A549 (cell line): Measurements from ENCODE around the gene PLEKHA1. TPM values are rescaled to one million over a fixed set of nuclear protein-coding genes. Genes with fewer than 3 reads are reported as not detected.

ENCODE experiments used
- ATAC-seq, 2 experiments: fragments of 200-7000 bp in 1 of 2; fragments of >200 bp in 1 of 2; cut with Nextera tagmentation in 1 of 2; cut with Tn5 transposase in 1 of 2; 3 replicates each; pipeline versions ENCODE4 v1.8.0 to v1.9.1; 2018 to 2020; ENCODE audit warnings: mild to moderate bottlenecking in 1 of 2, moderate library complexity in 1 of 2
- CTCF ChIA-PET: fragments of 300-600 bp; sonication (Branson Sonifier 250); formaldehyde crosslinking; extraction: SDS; loops from one replicate; lab custom pipeline; 2021; ENCODE audit warnings: antibody characterized with exemption, inconsistent platforms; lab: Yijun Ruan, JAX
- POLR2A ChIA-PET: fragments of 350-600 bp; formaldehyde crosslinking; extraction: SDS; loops from one replicate; lab custom pipeline; 2021; ENCODE audit warnings: antibody characterized with exemption, inconsistent platforms; lab: Yijun Ruan, JAX
- DNase-seq, 2 experiments: peaks; one replicate each; pipeline versions ENCODE4 v3.0.0 to v3.0.0-alpha.2; 2011 to 2016; ENCODE audit warnings: low read depth in 1 of 2, low spot score in 1 of 2
- FAIRE-seq: peaks from 2 replicates; lab custom pipeline; 2011; peaks lifted over from hg19 to GRCh38; lab: Jason Lieb, UNC
- H3K27ac ChIP-seq, 2 experiments: fragments of >200 bp; sonication (Bioruptor Twin); formaldehyde crosslinking; 3 replicates each; pipeline ENCODE4 v1.5.1; 2016 to 2017
- H3K4me1 ChIP-seq: fragments of >200 bp; sonication (Bioruptor Twin); formaldehyde crosslinking; 3 replicates; pipeline ENCODE4 v1.6.1; 2016
- H3K4me2 ChIP-seq: fragments of >200 bp; sonication (Bioruptor Twin); formaldehyde crosslinking; 3 replicates; pipeline ENCODE4 v1.6.1; 2016
- H3K4me3 ChIP-seq: fragments of >200 bp; sonication (Bioruptor Twin); formaldehyde crosslinking; 3 replicates; pipeline ENCODE4 v1.5.1; 2016
- H3K9me3 ChIP-seq: fragments of >200 bp; sonication (Bioruptor Twin); formaldehyde crosslinking; 3 replicates; pipeline ENCODE4 v1.6.1; 2016
- BHLHE40 ChIP-seq: IDR thresholded peaks from 2 replicates; pipeline ENCODE4 v1.6.1; 2012; ENCODE audit warnings: low read depth, low read length, inconsistent platforms
- CBX2 ChIP-seq: fragments of 200-600 bp; sonication (generic); IDR thresholded peaks from 2 replicates; pipeline ENCODE4 v1.6.1; 2016; ENCODE audit warnings: low read depth, mild to moderate bottlenecking, borderline replicate concordance
- FOXS1 ChIP-seq: fragments of 250-450 bp; sonication (Bioruptor Pico); IDR thresholded peaks from 2 replicates; pipeline ENCODE4 v1.5.0; 2020; ENCODE audit warnings: mild to moderate bottlenecking, moderate library complexity
- HDAC2 ChIP-seq: fragments of 200-600 bp; sonication (generic); IDR thresholded peaks from 2 replicates; pipeline ENCODE4 v1.6.1; 2016
- HOXB13 ChIP-seq: fragments of 250-450 bp; sonication (Bioruptor Pico); IDR thresholded peaks from 2 replicates; pipeline ENCODE4 v1.5.0; 2020; ENCODE audit warnings: low read depth, mild to moderate bottlenecking, moderate library complexity
- JUN ChIP-seq, 2 experiments: fragments of >200 bp; sonication (Bioruptor Twin); formaldehyde crosslinking; IDR thresholded peaks; 2 replicates in 1 of 2; 3 replicates in 1 of 2; pipeline ENCODE4 v1.6.1; 2016 to 2017
- MAX ChIP-seq: IDR thresholded peaks from 2 replicates; pipeline ENCODE4 v1.6.1; 2012
- NPAS2 ChIP-seq: fragments of 250-450 bp; sonication (Bioruptor Pico); IDR thresholded peaks from 2 replicates; pipeline ENCODE4 v1.8.0; 2022; ENCODE audit warnings: mild to moderate bottlenecking, moderate library complexity, borderline replicate concordance
- PHF8 ChIP-seq: fragments of 200-600 bp; sonication (generic); IDR thresholded peaks from 2 replicates; pipeline ENCODE4 v1.6.1; 2016; ENCODE audit warnings: low read depth, mild to moderate bottlenecking, antibody characterized with exemption, moderate library complexity, borderline replicate concordance
- POLR2A ChIP-seq: IDR thresholded peaks from 2 replicates; pipeline ENCODE4 v1.6.1; 2012; ENCODE audit warnings: mild to moderate bottlenecking, low read length
- RARB ChIP-seq: fragments of 250-450 bp; sonication (Bioruptor Pico); IDR thresholded peaks from 2 replicates; pipeline ENCODE4 v1.8.0; 2021; ENCODE audit warnings: mild to moderate bottlenecking, moderate library complexity
- RFX5 ChIP-seq: fragments of 450-650 bp; IDR thresholded peaks from 2 replicates; pipeline ENCODE4 v1.7.1; 2014; ENCODE audit warnings: antibody characterized with exemption, mild to moderate bottlenecking, moderate library complexity
- RNF2 ChIP-seq: fragments of 200-600 bp; sonication (generic); IDR thresholded peaks from 2 replicates; pipeline ENCODE4 v1.6.1; 2016; ENCODE audit warnings: low read depth, mild to moderate bottlenecking, antibody characterized with exemption, moderate library complexity, borderline replicate concordance
- SMC3 ChIP-seq: fragments of >200 bp; sonication (Bioruptor Twin); formaldehyde crosslinking; IDR thresholded peaks from 3 replicates; pipeline ENCODE4 v1.6.1; 2018; ENCODE audit warnings: inconsistent platforms
- ZC3H11A ChIP-seq: fragments of 450-650 bp; IDR thresholded peaks from 2 replicates; pipeline ENCODE4 v1.6.1; 2014; ENCODE audit warnings: antibody characterized with exemption, mild to moderate bottlenecking
- ZSCAN20 ChIP-seq: fragments of 250-450 bp; sonication (Bioruptor Pico); IDR thresholded peaks from 2 replicates; pipeline ENCODE4 v1.8.0; 2022; ENCODE audit warnings: mild to moderate bottlenecking, moderate library complexity
- polyA plus RNA-seq, 4 experiments: library from polyadenylated mRNA; depleted of rRNA in 3 of 4; stranded (reverse); fragments of >200 nt; fragmentation: RNase III in 1 of 4; extraction: RNeasy Plus Mini Kit Qiagen cat#74134 plus additional on column Dnase treatment in 1 of 4; gene quantifications; 2 replicates in 3 of 4; 3 replicates in 1 of 4; pipeline ENCODE4 v1.2.3, GENCODE V29; 2011 to 2017
- TF ChIP-seq, protein P1 (sequence below): IDR thresholded peaks from 2 replicates; pipeline ENCODE4 v1.6.1; 2012; ENCODE audit warnings: low read depth, borderline replicate concordance
- TF ChIP-seq, protein P2 (sequence below): fragments of 250-450 bp; sonication (Bioruptor Pico); IDR thresholded peaks from 2 replicates; pipeline ENCODE4 v1.5.0; 2020; ENCODE audit warnings: low read depth, mild to moderate bottlenecking, moderate library complexity
- TF ChIP-seq, protein P3 (sequence below): fragments of 200-600 bp; sonication (generic); IDR thresholded peaks from 2 replicates; pipeline ENCODE4 v1.6.1; 2016; ENCODE audit warnings: antibody characterized with exemption, mild to moderate bottlenecking, moderate library complexity

PLEKHA1 gene
- polyA plus RNA-seq, 2 of the 4 experiments (the other 2 are of a cell fraction), result 26.7 to 62.4 TPM

DNA sequence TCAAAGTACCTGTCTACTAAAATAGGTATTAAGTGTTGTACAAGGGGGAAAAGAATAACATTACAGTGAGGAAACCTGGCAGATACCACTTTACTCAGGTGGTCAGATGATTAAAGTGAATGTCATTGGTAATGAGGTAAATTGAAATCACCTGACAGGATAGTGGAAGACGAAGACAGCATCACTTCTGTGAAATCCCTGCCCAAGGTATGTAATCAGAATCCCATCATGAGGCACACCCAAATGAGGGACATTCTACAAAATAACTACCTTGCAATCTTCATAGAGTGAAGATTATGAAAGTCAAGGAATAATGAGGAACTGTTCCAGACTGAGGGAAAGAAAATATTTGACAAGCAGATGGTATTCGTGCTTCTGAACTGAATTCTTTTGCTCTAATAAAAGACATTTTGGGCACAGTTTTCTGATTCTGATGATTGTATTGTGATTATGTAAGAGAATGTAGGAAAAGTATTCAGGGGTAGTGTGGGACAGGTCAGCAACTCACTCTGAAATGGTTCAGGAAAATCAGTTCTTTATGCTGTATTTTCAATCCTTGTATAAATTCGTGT lies 46.6 kb downstream of the PLEKHA1 start (continued):
- no peak for TF ChIP-seq MAX
- TF ChIP-seq HDAC2, result no peak
- no peak for TF ChIP-seq JUN (IDR thresholded peaks at IDR 0.05)
- no peak for TF ChIP-seq PHF8
- TF ChIP-seq NPAS2 (CRISPR knock-in tag), result no peak
- TF ChIP-seq ZC3H11A, result no peak

DNA sequence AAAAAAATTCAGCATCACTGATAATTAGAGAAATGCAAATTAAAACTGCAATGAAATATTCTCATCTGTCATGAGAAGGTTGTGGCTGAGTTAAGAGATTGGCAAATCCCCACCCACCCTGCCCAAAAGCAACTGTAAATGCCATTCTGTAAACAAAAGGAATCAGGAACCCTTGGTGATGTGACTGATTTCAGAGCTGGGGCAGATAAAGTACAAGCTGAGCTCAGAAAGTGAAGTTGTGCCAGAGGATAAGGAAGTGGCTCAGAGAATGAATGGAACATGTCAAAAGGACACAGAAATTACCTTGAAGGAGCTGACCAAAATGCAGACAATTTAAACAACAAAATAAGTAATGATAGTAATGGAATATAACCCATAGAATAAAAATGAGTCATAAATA lies 47.2 kb downstream of the PLEKHA1 start:
- TF ChIP-seq BHLHE40 (no peak), HOXB13 (CRISPR knock-in tag) (no peak), HDAC2 (no peak), CBX2 (no peak), MAX (no peak), PHF8 (no peak), ZSCAN20 (CRISPR knock-in tag) (no peak), RNF2 (no peak), SMC3 (no peak), ZC3H11A (no peak), POLR2A (no peak), RARB (CRISPR knock-in tag) (no peak), RFX5 (no peak), FOXS1 (CRISPR knock-in tag) (no peak)
- TF ChIP-seq, protein P1, sequence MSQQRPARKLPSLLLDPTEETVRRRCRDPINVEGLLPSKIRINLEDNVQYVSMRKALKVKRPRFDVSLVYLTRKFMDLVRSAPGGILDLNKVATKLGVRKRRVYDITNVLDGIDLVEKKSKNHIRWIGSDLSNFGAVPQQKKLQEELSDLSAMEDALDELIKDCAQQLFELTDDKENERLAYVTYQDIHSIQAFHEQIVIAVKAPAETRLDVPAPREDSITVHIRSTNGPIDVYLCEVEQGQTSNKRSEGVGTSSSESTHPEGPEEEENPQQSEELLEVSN, result no peak
- TF ChIP-seq, protein P2, sequence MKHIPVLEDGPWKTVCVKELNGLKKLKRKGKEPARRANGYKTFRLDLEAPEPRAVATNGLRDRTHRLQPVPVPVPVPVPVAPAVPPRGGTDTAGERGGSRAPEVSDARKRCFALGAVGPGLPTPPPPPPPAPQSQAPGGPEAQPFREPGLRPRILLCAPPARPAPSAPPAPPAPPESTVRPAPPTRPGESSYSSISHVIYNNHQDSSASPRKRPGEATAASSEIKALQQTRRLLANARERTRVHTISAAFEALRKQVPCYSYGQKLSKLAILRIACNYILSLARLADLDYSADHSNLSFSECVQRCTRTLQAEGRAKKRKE (CRISPR knock-in tag), result no peak
- TF ChIP-seq, protein P3, sequence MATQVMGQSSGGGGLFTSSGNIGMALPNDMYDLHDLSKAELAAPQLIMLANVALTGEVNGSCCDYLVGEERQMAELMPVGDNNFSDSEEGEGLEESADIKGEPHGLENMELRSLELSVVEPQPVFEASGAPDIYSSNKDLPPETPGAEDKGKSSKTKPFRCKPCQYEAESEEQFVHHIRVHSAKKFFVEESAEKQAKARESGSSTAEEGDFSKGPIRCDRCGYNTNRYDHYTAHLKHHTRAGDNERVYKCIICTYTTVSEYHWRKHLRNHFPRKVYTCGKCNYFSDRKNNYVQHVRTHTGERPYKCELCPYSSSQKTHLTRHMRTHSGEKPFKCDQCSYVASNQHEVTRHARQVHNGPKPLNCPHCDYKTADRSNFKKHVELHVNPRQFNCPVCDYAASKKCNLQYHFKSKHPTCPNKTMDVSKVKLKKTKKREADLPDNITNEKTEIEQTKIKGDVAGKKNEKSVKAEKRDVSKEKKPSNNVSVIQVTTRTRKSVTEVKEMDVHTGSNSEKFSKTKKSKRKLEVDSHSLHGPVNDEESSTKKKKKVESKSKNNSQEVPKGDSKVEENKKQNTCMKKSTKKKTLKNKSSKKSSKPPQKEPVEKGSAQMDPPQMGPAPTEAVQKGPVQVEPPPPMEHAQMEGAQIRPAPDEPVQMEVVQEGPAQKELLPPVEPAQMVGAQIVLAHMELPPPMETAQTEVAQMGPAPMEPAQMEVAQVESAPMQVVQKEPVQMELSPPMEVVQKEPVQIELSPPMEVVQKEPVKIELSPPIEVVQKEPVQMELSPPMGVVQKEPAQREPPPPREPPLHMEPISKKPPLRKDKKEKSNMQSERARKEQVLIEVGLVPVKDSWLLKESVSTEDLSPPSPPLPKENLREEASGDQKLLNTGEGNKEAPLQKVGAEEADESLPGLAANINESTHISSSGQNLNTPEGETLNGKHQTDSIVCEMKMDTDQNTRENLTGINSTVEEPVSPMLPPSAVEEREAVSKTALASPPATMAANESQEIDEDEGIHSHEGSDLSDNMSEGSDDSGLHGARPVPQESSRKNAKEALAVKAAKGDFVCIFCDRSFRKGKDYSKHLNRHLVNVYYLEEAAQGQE, result no peak
- TF ChIP-seq, all 56 proteins: peak for 0
- Histone ChIP-seq H3K27ac (no peak overlapping the region), H3K4me3 (no peak overlapping the region), H3K4me2 (no peak overlapping the region), H3K9me3 (no peaks in the 10 kb centered on the region), H3K4me1 (no peaks in the 10 kb centered on the region)
- FAIRE-seq (no peak), ATAC-seq (no peak), DNase-seq (no peak)
- ChIA-PET POLR2A (no interaction called here), CTCF (interaction anchor here (0.7 to 1.3 kb wide), 2 partner anchors 14 to 123 kb away, joined by 3 to 5 read pairs; no protein-coding TSS in a partner anchor)
